Panc1 (cell line): ENCODE measurements around the gene CFAP43. TPM values are rescaled to one million over a fixed set of nuclear protein-coding genes. Genes with fewer than 3 reads are reported as not detected.

ENCODE experiments used
- ATAC-seq: fragments of 200-7000 bp; cut with Tn5 transposase; 2 replicates; pipeline ENCODE4 v1.9.1; 2020; ENCODE audit warnings: mild to moderate bottlenecking, moderate library complexity
- BruUV-seq: library from RNA; stranded (reverse); fragments of 400-500 nt; replicated peaks from 2 replicates; lab custom pipeline; 2021; lab: Mats Ljungman, UMichigan
- CTCF ChIA-PET: fragments of 300-600 bp; sonication (Branson Sonifier 250); formaldehyde crosslinking; loops from one replicate; lab custom pipeline; 2022; ENCODE audit warnings: antibody characterized with exemption; lab: Charles Lee
- POLR2A ChIA-PET: fragments of 300-600 bp; sonication (Branson Sonifier 250); formaldehyde crosslinking; loops from one replicate; lab custom pipeline; 2022; ENCODE audit warnings: antibody characterized with exemption; lab: Charles Lee
- DNase-seq: peaks from one replicate; pipeline ENCODE4 v3.0.0-alpha.2; 2010; ENCODE audit warnings: low read depth, low spot score
- H3K27ac ChIP-seq: 2 replicates; pipeline ENCODE4 v1.5.1; 2011; ENCODE audit warnings: mild to moderate bottlenecking, low read length, inconsistent platforms
- H3K27me3 ChIP-seq: fragments of 200-500 bp; sonication (Bioruptor generic); 2 replicates; pipeline ENCODE4 v1.6.0; 2014; ENCODE audit warnings: low read length, inconsistent platforms; ENCODE audit not compliant: control insufficient read depth, insufficient read depth
- H3K36me3 ChIP-seq: fragments of 200-500 bp; sonication (Bioruptor generic); 2 replicates; pipeline ENCODE4 v1.5.1; 2014; ENCODE audit warnings: inconsistent platforms, mild to moderate bottlenecking, low read length, moderate library complexity; ENCODE audit not compliant: control insufficient read depth, insufficient read depth
- H3K4me1 ChIP-seq: 2 replicates; pipeline ENCODE4 v1.5.1; 2011; ENCODE audit warnings: inconsistent platforms, mild to moderate bottlenecking, low read length, moderate library complexity; ENCODE audit not compliant: control insufficient read depth, insufficient read depth
- H3K4me3 ChIP-seq, 2 experiments: 2 replicates each; pipeline ENCODE4 v1.5.1; 2011 to 2012; ENCODE audit warnings: low read depth in 2 of 2, low read length in 2 of 2, mild to moderate bottlenecking in 2 of 2, inconsistent platforms in 1 of 2, moderate library complexity in 1 of 2
- H3K9me3 ChIP-seq: fragments of 200-500 bp; sonication (Bioruptor generic); 2 replicates; pipeline ENCODE4 v1.5.1; 2014; ENCODE audit warnings: low read depth, mild to moderate bottlenecking, inconsistent platforms, low read length, moderate library complexity; ENCODE audit not compliant: control insufficient read depth, insufficient read depth
- POLR2AphosphoS5 ChIP-seq: IDR thresholded peaks from 2 replicates; pipeline ENCODE4 v1.6.1; 2012; ENCODE audit warnings: mild to moderate bottlenecking, low read depth, low read length, moderate library complexity
- REST ChIP-seq, 2 experiments: IDR thresholded peaks; 2 replicates each; pipeline ENCODE4 v1.6.1; 2011 to 2012; ENCODE audit warnings: low read depth in 2 of 2, control low read depth in 1 of 2, low read length in 1 of 2, mild to moderate bottlenecking in 1 of 2, moderate library complexity in 1 of 2; ENCODE audit not compliant: insufficient read depth in 1 of 2
- SIN3A ChIP-seq: IDR thresholded peaks from 2 replicates; pipeline ENCODE4 v1.6.1; 2012; ENCODE audit warnings: low read depth, mild to moderate bottlenecking, low read length, moderate library complexity, borderline replicate concordance; ENCODE audit not compliant: insufficient read depth
- TCF7L2 ChIP-seq: IDR thresholded peaks from 2 replicates; pipeline ENCODE4 v1.6.1; 2011; ENCODE audit warnings: mild to moderate bottlenecking, low read depth, low read length, inconsistent platforms
- in situ Hi-C: cut with HindIII; loops from 2 replicates; pipeline ENCODE4 v1.10.0; 2016; ENCODE audit warnings: low sequenced_read_pairs, low pct_unique_long_range_greater_than_20kb
- intact Hi-C: fragments of 100-400 bp; cut with micrococcal nuclease; formaldehyde crosslinking; loops from one replicate; pipeline ENCODE4 v1.10.0; 2022; ENCODE audit not compliant: unreplicated experiment
- total RNA-seq: library from RNA; stranded (reverse); gene quantifications from one replicate; pipeline ENCODE4 v1.2.1, GENCODE V29; 2021; ENCODE audit not compliant: unreplicated experiment
- TF ChIP-seq, protein P1 (sequence below): fragments of 450-650 bp; IDR thresholded peaks from 2 replicates; pipeline ENCODE4 v1.5.1; 2017; ENCODE audit warnings: mild to moderate bottlenecking

The CFAP43 gene
- total RNA-seq, 1 experiment from 2014 or later, result 0.21 TPM

DNA sequence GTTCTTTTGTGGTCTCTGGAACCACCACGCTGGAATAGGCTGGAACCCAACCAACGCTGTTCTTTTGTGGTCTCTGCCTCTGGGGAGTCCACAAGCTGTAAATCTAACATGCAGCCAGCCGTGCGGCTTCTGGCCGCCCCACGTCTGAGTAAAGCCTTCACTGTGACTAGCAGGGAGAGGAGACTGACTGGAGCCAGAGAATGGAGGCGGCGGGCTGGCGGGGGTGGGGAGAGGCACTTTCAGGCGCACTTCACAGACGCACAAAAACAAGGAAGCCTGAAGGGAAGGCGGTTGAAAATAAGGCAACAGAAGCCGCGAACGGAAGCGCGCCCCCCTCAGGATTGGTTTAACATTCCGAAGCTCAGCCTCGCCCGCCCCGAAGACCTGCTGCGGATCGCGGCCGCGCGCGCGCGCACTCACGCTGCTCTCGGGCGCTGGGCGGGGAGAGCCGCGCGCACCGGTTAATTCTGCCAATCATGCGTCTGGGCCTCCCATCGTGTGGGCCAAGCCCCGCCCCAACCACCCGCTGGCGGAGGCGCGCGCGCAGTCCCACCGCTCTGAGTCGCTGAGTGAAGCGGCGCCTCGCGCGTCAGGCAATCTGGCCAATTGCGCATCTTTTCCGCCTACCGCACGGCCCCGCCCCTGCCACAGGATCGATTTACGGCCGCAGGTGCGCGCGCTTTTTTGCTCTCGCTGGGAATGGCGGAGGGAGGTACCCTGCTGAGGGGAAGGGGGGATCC, 110.5 kb downstream of the CFAP43 start, which contains the start of gene SFR1:
Gene SFR1 (plus strand): TSS at position 687 of the 740 bp plus-strand sequence. CDS start 13 bp downstream, at position 700.
- Histone ChIP-seq H3K36me3 (no peaks in the 10 kb centered on the region), H3K4me3 (peak within 1 kb of the TSS; percentile 83 to 89), H3K9me3 (no peaks in the 10 kb centered on the region), H3K4me1 (peaks cover 24% of the 10 kb centered on the region), H3K27me3 (no peaks in the 10 kb centered on the region), H3K27ac (peak within 1 kb of the TSS; percentile 93)
- TF ChIP-seq, protein P1, sequence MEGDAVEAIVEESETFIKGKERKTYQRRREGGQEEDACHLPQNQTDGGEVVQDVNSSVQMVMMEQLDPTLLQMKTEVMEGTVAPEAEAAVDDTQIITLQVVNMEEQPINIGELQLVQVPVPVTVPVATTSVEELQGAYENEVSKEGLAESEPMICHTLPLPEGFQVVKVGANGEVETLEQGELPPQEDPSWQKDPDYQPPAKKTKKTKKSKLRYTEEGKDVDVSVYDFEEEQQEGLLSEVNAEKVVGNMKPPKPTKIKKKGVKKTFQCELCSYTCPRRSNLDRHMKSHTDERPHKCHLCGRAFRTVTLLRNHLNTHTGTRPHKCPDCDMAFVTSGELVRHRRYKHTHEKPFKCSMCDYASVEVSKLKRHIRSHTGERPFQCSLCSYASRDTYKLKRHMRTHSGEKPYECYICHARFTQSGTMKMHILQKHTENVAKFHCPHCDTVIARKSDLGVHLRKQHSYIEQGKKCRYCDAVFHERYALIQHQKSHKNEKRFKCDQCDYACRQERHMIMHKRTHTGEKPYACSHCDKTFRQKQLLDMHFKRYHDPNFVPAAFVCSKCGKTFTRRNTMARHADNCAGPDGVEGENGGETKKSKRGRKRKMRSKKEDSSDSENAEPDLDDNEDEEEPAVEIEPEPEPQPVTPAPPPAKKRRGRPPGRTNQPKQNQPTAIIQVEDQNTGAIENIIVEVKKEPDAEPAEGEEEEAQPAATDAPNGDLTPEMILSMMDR, result peak; percentile 93
- TF ChIP-seq TCF7L2 (no peak), POLR2AphosphoS5 (peak; percentile 94), SIN3A (peak; percentile 87), REST (IDR thresholded peaks at IDR 0.05; ENCODE audit: insufficient read depth in 1 of 2, low read depth in 2 of 2, low read length in 1 of 2) (no peak)
- intact Hi-C loops, result loop anchor here (2.0 to 5.0 kb wide), 2 partner anchors 74 to 237 kb away; no protein-coding TSS in a partner anchor
- in situ Hi-C loops, result no loop called here
- ATAC-seq, result peak; percentile 95
- POLR2A ChIA-PET, result interaction anchor here (0.6 to 1.1 kb wide), 8 partner anchors 10 to 204 kb away, joined by 3 to 19 read pairs (median 4); partner anchors contain the start of gene STN1
- CTCF ChIA-PET, result interaction anchor here (0.6 to 0.9 kb wide), 3 partner anchors 64 to 792 kb away, joined by 3 read pairs; no protein-coding TSS in a partner anchor
- BruUV-seq, result no TSS peak
- DNase-seq, result peak; percentile 90

- ATAC-seq, result peak; percentile 71
- Histone ChIP-seq H3K27ac (peak overlapping the region; percentile 91), H3K27me3 (no peaks in the 10 kb centered on the region), H3K9me3 (no peaks in the 10 kb centered on the region), H3K36me3 (no peaks in the 10 kb centered on the region), H3K4me3 (peak overlapping the region; percentile 83 to 89), H3K4me1 (peaks cover 24% of the 10 kb centered on the region)
- intact Hi-C loops (loop anchor here (5.0 kb wide), 1 partner anchor 74 kb away; no protein-coding TSS in a partner anchor), in situ Hi-C loops (no loop called here)
- ChIA-PET CTCF (interaction anchor here (0.6 to 0.9 kb wide), 7 partner anchors 56 to 792 kb away, joined by 3 to 11 read pairs (median 4); no protein-coding TSS in a partner anchor), POLR2A (interaction anchor here (0.6 to 1.0 kb wide), 15 partner anchors 9 to 722 kb away, joined by 3 to 19 read pairs (median 4); partner anchors contain the start of gene STN1)
- BruUV-seq, result TSS peak; percentile 98
- 0 out of 2 replicates have a peak, but pooled peaks have one; percentile 10 for TF ChIP-seq POLR2AphosphoS5
- TF ChIP-seq, protein P1, result no peak
- peak; percentile 81 for DNase-seq
Observed at GRCh38 chr10:104120903-104121484, 111.2 kb downstream of the CFAP43 start.
